Measurements from ENCODE around the gene LYZL6.
"Not testable (repeated sequence)": the region's sequence is repeated elsewhere in the genome, so short reads cannot be mapped to it uniquely, and the experiment has no call there.

Gene LYZL6

DNA sequence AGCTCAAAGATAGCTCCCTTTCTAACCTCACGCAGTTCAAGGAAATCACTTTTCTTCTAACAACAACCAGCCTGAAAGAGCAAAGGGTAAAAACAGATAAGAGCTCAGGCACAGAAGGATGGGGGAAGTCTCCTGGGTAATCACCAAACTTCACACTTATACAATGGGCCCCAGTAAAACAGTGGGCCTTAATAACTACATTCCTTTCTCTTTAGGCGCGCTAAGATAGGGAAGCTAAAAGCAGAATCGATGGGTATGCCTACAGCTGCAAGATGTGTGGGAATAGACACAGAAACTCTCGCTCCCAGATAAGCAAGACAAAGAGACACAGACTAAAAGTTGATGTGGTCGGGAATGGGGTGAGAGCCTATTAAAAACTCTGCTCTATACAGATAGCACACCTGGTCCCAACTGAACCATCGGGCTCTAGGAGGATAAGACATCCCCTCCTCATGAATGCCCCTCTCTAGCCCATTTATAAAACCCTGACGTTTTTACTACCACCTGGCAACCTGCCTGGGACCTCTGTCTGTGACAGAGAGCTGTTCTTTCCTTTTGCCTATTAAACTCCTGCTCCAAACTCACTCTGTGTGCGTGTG, 826 bp downstream of the LYZL6 start:
- no peaks in the 10 kb centered on the region for H3K27me3 ChIP-seq (ENCODE audit: control insufficient read depth, low read length)
- no peaks in the 10 kb centered on the region for H3K36me3 ChIP-seq (ENCODE audit: control insufficient read depth, low read length)
- no peaks in the 10 kb centered on the region for H4K20me1 ChIP-seq (ENCODE audit: control insufficient read depth, insufficient read depth, low read depth, low read length)
- H3K79me2 ChIP-seq (ENCODE audit: control insufficient read depth, low read length): no peaks in the 10 kb centered on the region
- no peaks in the 10 kb centered on the region for H3K9me2 ChIP-seq (replicated peaks; ENCODE audit: control insufficient read depth, low read length)
- H3K4me1 ChIP-seq (ENCODE audit: control insufficient read depth, low read length): no peaks in the 10 kb centered on the region
- no peaks in the 10 kb centered on the region for H3F3A ChIP-seq (ENCODE audit: control insufficient read depth, insufficient read depth)
- no peak overlapping the region for H3K4me2 ChIP-seq (ENCODE audit: low read length)
- H3K9me3 ChIP-seq (ENCODE audit: control insufficient read depth, insufficient read depth, low read length): no peaks in the 10 kb centered on the region
- no peak overlapping the region for H3K27ac ChIP-seq (ENCODE audit: low read depth, low read length)
- no peak overlapping the region for H3K4me3 ChIP-seq (ENCODE audit: low read length)
- TF ChIP-seq CTCF (IDR thresholded peaks at IDR 0.05; ENCODE audit: low read depth, low read length, poor library complexity, severe bottlenecking) (no peak), EZH2phosphoT487 (IDR thresholded peaks at IDR 0.05; ENCODE audit: borderline replicate concordance, low read length) (no peak)

DNA sequence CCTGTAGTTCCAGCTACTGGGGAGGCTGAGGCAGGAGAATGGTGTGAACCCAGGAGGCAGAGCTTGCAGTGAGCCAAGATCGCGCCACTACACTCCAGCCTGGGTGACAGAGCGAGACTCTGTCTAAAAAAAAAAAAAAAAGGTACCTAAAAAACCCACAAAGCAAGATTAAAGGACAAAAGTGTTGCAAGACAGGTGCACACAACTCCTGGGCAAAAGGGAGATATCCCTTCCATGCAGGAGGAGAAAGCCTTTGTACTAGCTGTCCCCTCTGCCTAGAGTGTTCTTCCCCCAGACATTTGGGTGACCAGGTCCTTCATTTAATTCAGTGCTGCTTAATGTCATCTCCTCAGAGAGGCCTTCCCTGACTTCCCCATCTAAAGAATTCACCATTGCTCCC, 5.0 kb downstream of the LYZL6 start:
- H3K4me1 ChIP-seq (ENCODE audit: control insufficient read depth, low read length); H4K20me1 ChIP-seq (ENCODE audit: control insufficient read depth, insufficient read depth, low read depth, low read length); H3K27me3 ChIP-seq (ENCODE audit: control insufficient read depth, low read length); H3K4me3 ChIP-seq (ENCODE audit: low read length); H3K9me2 ChIP-seq (replicated peaks; ENCODE audit: control insufficient read depth, low read length); H3K4me2 ChIP-seq (ENCODE audit: low read length); H3F3A ChIP-seq (ENCODE audit: control insufficient read depth, insufficient read depth); H3K36me3 ChIP-seq (ENCODE audit: control insufficient read depth, low read length); H3K27ac ChIP-seq (ENCODE audit: low read depth, low read length); H3K79me2 ChIP-seq (ENCODE audit: control insufficient read depth, low read length); H3K9me3 ChIP-seq (ENCODE audit: control insufficient read depth, insufficient read depth, low read length): not testable (repeated sequence)

DNA sequence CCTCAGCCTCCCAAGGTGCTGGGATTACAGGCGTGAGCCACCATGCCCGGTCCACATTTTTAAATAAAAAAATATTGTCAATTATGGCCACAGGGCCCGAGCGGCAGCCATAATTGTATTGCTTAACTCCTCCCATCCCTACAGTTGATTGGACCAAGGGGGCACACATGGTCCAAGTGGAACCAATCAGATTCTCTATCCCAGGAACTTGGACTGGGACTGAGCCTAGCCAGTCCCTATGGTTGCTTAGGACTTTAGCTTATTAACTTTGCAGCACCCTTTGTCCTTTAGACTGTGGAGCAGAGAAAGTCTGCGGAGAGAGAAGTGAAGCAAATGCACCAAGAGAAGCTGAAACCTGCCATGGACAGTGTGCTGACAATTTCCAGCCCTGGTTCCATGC, 7.5 kb downstream of the LYZL6 start:
- H3K27me3 ChIP-seq (ENCODE audit: control insufficient read depth, low read length): 0 out of 2 replicates have a peak, but pooled peaks cover 2% of the 10 kb centered on the region
- no peak overlapping the region for H3K4me2 ChIP-seq (ENCODE audit: low read length)
- H3K4me3 ChIP-seq (ENCODE audit: low read length): no peak overlapping the region
- H3K79me2 ChIP-seq (ENCODE audit: control insufficient read depth, low read length): no peaks in the 10 kb centered on the region
- H3K36me3 ChIP-seq (ENCODE audit: control insufficient read depth, low read length): no peaks in the 10 kb centered on the region
- H3K9me3 ChIP-seq (ENCODE audit: control insufficient read depth, insufficient read depth, low read length): no peaks in the 10 kb centered on the region
- TF ChIP-seq CTCF (IDR thresholded peaks at IDR 0.05; ENCODE audit: low read depth, low read length, poor library complexity, severe bottlenecking) (no peak), EZH2phosphoT487 (IDR thresholded peaks at IDR 0.05; ENCODE audit: borderline replicate concordance, low read length) (no peak)
- H3K27ac ChIP-seq (ENCODE audit: low read depth, low read length): no peak overlapping the region
- H3F3A ChIP-seq (ENCODE audit: control insufficient read depth, insufficient read depth): no peaks in the 10 kb centered on the region
- peaks cover 3% of the 10 kb centered on the region for H3K4me1 ChIP-seq (ENCODE audit: control insufficient read depth, low read length)
- no peaks in the 10 kb centered on the region for H4K20me1 ChIP-seq (ENCODE audit: control insufficient read depth, insufficient read depth, low read depth, low read length)
- no peaks in the 10 kb centered on the region for H3K9me2 ChIP-seq (replicated peaks; ENCODE audit: control insufficient read depth, low read length)

DNA sequence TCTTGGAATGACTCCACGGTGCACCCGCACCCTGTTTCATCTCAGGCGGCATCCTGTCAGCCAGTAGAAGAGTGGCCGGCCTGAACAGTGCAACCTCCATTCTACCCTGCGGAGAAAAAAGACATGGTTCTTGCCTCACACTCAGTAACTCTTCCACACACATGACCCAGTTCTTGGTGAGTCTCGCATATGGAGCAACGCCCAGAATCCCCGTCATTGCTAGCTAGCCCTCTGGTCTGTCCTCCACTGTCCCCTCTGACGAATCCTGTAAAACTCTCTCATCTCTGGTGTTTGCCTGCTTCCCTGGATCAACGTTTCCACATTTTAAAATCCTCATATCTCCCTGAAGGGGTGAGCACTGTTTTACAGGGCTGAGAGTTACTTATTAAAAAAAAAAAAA, 8.8 kb downstream of the LYZL6 start:
- Histone ChIP-seq H3K9me3 (ENCODE audit: control insufficient read depth, insufficient read depth, low read length) (no peaks in the 10 kb centered on the region), H3K36me3 (ENCODE audit: control insufficient read depth, low read length) (no peaks in the 10 kb centered on the region), H3K9me2 (replicated peaks; ENCODE audit: control insufficient read depth, low read length) (no peaks in the 10 kb centered on the region), H3F3A (ENCODE audit: control insufficient read depth, insufficient read depth) (no peaks in the 10 kb centered on the region), H3K4me2 (ENCODE audit: low read length) (no peak overlapping the region), H3K27ac (ENCODE audit: low read depth, low read length) (no peak overlapping the region), H3K4me1 (ENCODE audit: control insufficient read depth, low read length) (peaks cover 16% of the 10 kb centered on the region), H4K20me1 (ENCODE audit: control insufficient read depth, insufficient read depth, low read depth, low read length) (no peaks in the 10 kb centered on the region), H3K79me2 (ENCODE audit: control insufficient read depth, low read length) (peaks cover 3% of the 10 kb centered on the region), H3K27me3 (ENCODE audit: control insufficient read depth, low read length) (0 out of 2 replicates have a peak, but pooled peaks cover 2% of the 10 kb centered on the region), H3K4me3 (ENCODE audit: low read length) (no peak overlapping the region)
- TF ChIP-seq EZH2phosphoT487 (IDR thresholded peaks at IDR 0.05; ENCODE audit: borderline replicate concordance, low read length) (no peak), CTCF (IDR thresholded peaks at IDR 0.05; ENCODE audit: low read depth, low read length, poor library complexity, severe bottlenecking) (no peak)

All from DOHH2 (cell line).